Measurements from ENCODE around the gene NOL3.
A peak's percentile ranks its signal among the peaks of the same experiment; 100 is the strongest.

The NOL3 gene

DNA sequence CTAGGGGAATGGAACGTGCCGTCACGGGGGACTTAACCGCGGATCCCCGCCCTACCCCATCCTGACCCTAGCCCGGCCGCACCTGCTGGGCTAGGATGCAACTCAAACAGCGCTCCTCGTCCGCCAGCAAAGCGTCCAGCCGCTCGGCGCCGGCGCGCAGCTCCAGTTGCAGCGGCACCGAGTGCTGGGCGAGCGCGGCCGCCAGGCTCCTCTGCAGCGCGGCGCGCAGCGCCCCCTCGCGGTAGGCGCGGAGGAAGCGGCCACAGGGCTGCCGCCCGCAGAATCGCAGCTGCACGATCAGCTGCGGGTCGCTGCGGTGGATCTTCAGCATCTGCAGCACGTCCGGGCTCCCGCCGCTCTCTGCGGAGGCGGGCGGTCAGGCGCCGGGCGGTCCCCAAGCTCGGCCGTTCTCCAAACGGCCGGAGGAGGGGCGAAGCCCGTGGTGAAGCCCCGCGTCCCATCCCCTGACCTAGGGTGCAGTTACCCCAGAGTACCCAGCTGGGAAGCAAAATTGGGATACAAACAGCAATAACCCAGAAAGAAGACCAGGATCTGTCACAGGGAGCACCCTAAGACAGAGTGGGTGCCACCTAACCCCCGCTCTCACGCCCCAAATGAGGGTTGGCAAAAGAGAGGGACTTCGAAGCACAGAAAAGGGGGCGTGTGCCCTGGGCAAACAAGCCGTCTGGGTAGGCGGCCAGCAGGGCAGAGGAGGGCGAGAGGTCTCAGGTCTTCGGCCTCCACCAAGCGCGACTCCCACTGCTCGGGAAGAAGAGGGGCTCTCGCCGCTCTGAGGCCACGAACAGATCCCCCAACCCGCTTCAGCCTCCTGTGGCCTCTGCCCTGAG, 14.8 kb upstream of the NOL3 start:
- no peak overlapping the region for H3K4me3 ChIP-seq (ENCODE audit: low read depth, low read length)

DNA sequence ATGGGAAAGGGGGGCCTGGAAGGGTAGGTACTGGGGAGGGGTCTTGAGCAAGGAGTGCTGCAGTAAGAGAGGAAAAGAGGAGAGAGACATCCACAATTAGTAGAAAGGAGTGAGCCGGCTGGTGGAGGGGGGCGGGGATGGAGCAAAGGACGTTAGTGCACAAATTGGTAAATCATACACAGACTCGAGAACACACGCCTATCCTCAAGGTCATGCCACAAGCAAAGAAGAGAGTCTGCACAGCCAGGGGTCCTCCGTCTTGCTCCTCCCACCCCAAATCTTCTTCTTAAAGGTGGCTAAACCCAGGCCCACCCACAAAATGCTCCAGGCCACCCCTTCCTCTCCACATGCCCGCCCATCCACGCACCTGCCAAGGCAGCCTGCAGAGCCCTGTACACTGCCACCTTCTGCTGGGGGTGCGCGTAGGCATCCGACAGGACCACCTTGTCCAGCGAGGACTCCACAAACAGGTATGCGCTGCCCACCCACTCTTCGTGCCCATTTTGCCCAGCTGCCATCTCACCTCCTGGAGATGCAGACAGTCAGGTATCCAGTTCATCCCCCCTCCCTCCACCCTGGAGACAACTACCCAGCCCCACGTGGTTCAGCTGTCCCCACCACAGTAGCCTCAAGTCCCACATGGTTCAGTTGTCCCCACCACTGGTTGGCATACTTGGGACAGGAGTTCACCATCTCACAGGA, 14.0 kb upstream of the NOL3 start:
- TF ChIP-seq, protein P1, sequence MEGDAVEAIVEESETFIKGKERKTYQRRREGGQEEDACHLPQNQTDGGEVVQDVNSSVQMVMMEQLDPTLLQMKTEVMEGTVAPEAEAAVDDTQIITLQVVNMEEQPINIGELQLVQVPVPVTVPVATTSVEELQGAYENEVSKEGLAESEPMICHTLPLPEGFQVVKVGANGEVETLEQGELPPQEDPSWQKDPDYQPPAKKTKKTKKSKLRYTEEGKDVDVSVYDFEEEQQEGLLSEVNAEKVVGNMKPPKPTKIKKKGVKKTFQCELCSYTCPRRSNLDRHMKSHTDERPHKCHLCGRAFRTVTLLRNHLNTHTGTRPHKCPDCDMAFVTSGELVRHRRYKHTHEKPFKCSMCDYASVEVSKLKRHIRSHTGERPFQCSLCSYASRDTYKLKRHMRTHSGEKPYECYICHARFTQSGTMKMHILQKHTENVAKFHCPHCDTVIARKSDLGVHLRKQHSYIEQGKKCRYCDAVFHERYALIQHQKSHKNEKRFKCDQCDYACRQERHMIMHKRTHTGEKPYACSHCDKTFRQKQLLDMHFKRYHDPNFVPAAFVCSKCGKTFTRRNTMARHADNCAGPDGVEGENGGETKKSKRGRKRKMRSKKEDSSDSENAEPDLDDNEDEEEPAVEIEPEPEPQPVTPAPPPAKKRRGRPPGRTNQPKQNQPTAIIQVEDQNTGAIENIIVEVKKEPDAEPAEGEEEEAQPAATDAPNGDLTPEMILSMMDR (IDR thresholded peaks at IDR 0.05; ENCODE audit: borderline replicate concordance, insufficient read depth, low read depth, low read length) = no peak
- no peak overlapping the region for H3K4me3 ChIP-seq (ENCODE audit: low read depth, low read length)

More for the DNA sequence above, 14.8 kb upstream of the NOL3 start:
- TF ChIP-seq, protein P1 (IDR thresholded peaks at IDR 0.05; ENCODE audit: borderline replicate concordance, insufficient read depth, low read depth, low read length) = peak; percentile 100

DNA sequence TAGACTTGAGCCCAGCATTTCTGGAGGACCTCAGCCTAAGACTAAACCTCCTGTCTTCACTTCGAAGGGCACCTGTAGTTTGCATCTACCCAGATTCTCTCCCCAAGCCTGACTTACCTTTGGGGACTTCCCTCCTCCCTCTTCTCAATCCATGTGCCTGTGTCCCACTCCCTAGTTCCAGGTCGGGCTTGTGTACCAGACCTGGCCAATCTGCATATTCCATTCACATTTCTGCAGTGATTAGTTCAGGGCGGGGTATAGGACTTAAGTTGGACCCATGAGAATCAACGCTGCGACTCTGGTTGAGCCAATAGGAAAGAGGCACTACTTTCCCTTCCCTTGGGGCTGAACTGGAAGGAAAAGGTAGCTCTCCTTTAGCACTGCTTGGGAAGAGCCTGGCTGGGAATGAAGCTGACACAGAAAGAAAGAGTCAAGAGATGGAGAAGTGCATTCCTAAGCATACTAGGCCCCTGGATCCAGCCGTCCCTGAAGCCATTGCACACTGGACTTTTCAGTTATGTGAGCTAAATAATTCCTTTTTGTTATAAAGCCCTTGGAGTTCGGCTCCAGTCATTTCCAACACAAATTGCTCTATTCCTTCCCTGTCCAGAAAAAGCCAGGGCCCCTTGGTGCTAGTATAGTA, 13.1 kb upstream of the NOL3 start:
- TF ChIP-seq, protein P1 (IDR thresholded peaks at IDR 0.05; ENCODE audit: borderline replicate concordance, insufficient read depth, low read depth, low read length) = no peak
- H3K4me3 ChIP-seq (ENCODE audit: low read depth, low read length) = no peak overlapping the region

DNA sequence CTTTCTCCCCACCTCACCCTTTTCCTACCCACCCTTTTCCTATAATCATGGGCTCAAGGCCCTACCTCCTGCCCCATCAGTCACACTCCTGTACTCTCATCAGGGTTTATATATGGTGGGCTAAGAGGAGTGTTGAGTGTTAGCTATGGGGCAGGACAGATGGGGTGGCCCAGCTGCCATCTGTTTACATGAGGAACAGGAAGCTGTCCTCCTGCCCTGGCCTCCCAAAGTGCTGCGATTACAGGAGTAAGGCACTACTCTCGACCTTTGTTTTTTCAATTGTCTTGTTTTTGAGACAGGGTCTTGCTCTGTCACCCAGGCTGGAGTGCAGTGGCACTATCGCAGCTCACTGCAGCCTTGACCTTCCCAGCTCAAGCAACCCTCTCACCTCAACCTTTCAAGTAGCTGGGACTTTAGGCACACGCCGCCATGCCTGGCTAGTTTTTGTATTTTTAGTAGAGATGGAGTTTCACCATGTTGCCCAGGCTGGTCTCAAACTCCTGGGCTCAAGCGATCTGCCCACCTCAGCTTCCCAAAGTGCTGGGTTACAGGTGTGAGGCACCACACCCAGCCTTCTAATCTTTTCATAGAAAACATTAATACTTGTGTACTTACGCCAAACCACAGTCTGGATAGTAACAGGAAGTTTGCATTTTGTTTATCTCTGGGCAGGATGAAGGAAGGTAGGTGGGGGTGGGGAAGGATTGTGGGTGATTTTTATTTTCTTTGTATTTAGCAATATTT, 12.3 kb upstream of the NOL3 start:
- TF ChIP-seq, protein P1 (IDR thresholded peaks at IDR 0.05; ENCODE audit: borderline replicate concordance, insufficient read depth, low read depth, low read length) = no peak
- no peak overlapping the region for H3K4me3 ChIP-seq (ENCODE audit: low read depth, low read length)

DNA sequence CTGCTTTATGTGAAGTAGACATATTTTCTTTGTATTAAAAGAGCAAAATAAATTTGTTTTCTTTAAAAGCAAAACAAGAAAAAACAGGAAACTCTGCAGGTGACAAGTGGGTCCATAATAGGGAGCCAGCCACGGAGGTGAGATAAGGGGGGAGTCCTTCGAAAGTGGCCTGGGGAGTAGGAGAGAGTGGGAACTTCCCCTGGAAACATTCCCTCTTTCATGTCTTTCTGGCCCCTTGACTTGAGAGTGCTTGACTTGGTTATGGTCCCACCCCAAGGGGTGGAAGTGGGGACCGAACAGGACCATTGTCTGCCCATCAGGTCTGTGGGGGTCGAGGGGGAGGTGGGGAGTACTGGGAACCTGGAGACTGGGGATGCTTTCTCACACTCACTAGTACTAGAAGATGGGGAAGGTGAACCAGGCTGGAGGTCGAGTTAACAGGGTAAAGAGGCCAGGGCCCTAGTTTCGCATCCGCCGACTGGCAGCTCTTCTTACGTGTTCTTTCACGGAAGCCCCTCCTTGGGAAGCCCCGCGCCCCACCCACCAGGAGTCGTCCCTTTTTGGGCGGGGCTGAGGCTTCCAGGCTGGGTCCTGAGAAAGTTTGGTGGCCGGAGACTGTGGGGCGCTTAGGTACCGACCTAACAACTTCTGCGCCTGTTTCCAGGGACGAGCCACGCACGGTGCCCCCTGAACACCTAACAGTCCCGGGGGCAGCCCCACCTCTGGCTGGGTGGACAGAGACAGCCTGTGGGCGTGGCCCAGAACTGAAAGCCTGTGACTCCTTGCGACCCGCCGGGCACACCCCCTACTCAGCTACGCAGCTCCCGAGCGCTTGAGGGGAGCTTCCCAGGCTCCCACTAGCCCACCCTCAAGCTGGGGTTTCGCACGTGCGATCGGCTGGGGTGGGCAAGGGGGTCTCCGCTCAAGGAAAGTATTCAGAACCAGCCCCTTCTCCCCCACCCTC, 11.4 kb upstream of the NOL3 start:
- TF ChIP-seq, protein P1 (IDR thresholded peaks at IDR 0.05; ENCODE audit: borderline replicate concordance, insufficient read depth, low read depth, low read length) = no peak
- peak overlapping the region; percentile 80 for H3K4me3 ChIP-seq (ENCODE audit: low read depth, low read length)

DNA sequence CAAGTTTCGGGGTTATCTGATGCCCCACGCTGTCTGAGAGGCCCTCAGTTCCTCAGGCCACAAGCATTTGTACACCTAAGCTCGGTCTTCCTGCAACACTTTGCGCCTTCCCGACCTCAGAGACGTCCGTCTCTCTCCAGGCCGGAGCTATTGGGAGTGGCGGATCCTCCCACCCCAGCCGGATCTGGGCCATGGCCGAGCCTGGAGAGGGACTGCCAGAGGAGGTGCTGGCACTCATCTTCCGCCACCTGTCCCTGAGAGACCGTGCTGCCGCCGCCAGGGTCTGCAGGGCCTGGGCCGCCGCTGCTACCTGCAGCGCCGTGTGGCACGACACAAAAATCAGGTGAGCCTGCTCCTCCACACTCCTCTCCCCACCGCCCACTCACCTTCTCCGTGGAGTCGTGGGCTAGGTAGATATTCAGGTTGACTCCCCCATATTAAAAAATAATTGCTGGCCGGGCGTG, 8.7 kb upstream of the NOL3 start:
- TF ChIP-seq, protein P1 (IDR thresholded peaks at IDR 0.05; ENCODE audit: borderline replicate concordance, insufficient read depth, low read depth, low read length) = no peak
- no peak overlapping the region for H3K4me3 ChIP-seq (ENCODE audit: low read depth, low read length)
